ES-I3 (cell line): ENCODE results near the gene CREG2.

Experiments
- H3K36me3 ChIP-seq: 2 replicates; pipeline ENCODE4 v1.6.1; 2013; ENCODE audit warnings: mild to moderate bottlenecking, low read length, control low read depth, moderate library complexity; ENCODE audit not compliant: insufficient read depth
- H3K4me1 ChIP-seq: 2 replicates; pipeline ENCODE4 v1.6.1; 2013; ENCODE audit warnings: mild to moderate bottlenecking, control low read depth, low read length; ENCODE audit not compliant: insufficient read depth
- H3K9ac ChIP-seq: 2 replicates; pipeline ENCODE4 v1.6.1; 2013; ENCODE audit warnings: low read depth, mild to moderate bottlenecking, low read length, moderate library complexity
- H3K9me3 ChIP-seq: 2 replicates; pipeline ENCODE4 v1.6.1; 2013; ENCODE audit warnings: mild to moderate bottlenecking, low read length, moderate library complexity; ENCODE audit not compliant: control insufficient read depth, insufficient read depth

CREG2 gene

GRCh38 chr2:101400506-101401325 lies 13.4 kb upstream of the CREG2 start:
- no peak overlapping the region for H3K9ac ChIP-seq
- 0 out of 2 replicates have a peak, but pooled peaks cover 3% of the 10 kb centered on the region for H3K4me1 ChIP-seq
- H3K36me3 ChIP-seq, result no peaks in the 10 kb centered on the region
- no peaks in the 10 kb centered on the region for H3K9me3 ChIP-seq

- Histone ChIP-seq H3K9ac (no peak overlapping the region), H3K9me3 (no peaks in the 10 kb centered on the region), H3K36me3 (no peaks in the 10 kb centered on the region), H3K4me1 (0 out of 2 replicates have a peak, but pooled peaks cover 3% of the 10 kb centered on the region)
Observed at GRCh38 chr2:101400048-101400447, 12.7 kb upstream of the CREG2 start.

GRCh38 chr2:101399021-101399799 lies 11.9 kb upstream of the CREG2 start:
- Histone ChIP-seq H3K9ac (no peak overlapping the region), H3K9me3 (no peaks in the 10 kb centered on the region), H3K36me3 (no peaks in the 10 kb centered on the region), H3K4me1 (0 out of 2 replicates have a peak, but pooled peaks cover 3% of the 10 kb centered on the region)

GRCh38 chr2:101398116-101398821 lies 11.0 kb upstream of the CREG2 start:
- no peak overlapping the region for H3K9ac ChIP-seq
- H3K9me3 ChIP-seq, result no peaks in the 10 kb centered on the region
- no peaks in the 10 kb centered on the region for H3K36me3 ChIP-seq
- 0 out of 2 replicates have a peak, but pooled peaks cover 3% of the 10 kb centered on the region for H3K4me1 ChIP-seq

- H3K4me1 ChIP-seq, result 0 out of 2 replicates have a peak, but pooled peaks cover 3% of the 10 kb centered on the region
- H3K9ac ChIP-seq, result no peak overlapping the region
- H3K9me3 ChIP-seq, result no peaks in the 10 kb centered on the region
- H3K36me3 ChIP-seq, result no peaks in the 10 kb centered on the region
Observed at GRCh38 chr2:101396316-101396717, 9.0 kb upstream of the CREG2 start.

- 0 out of 2 replicates have a peak, but pooled peaks cover 3% of the 10 kb centered on the region for H3K4me1 ChIP-seq
- H3K9ac ChIP-seq, result no peak overlapping the region
- H3K36me3 ChIP-seq, result no peaks in the 10 kb centered on the region
- H3K9me3 ChIP-seq, result no peaks in the 10 kb centered on the region
Observed at GRCh38 chr2:101395545-101396315, 8.4 kb upstream of the CREG2 start.

- Histone ChIP-seq H3K4me1 (no peaks in the 10 kb centered on the region), H3K9me3 (no peaks in the 10 kb centered on the region)
Observed at GRCh38 chr2:101388232-101388631, 929 bp upstream of the CREG2 start.

GRCh38 chr2:101386599-101387150 lies 628 bp downstream of the CREG2 start:
- H3K9me3 ChIP-seq, result no peaks in the 10 kb centered on the region
- H3K4me1 ChIP-seq, result no peaks in the 10 kb centered on the region
- H3K9ac ChIP-seq, result peak overlapping the region; percentile 69; the same call in 1 of the 2 replicates
- no peaks in the 10 kb centered on the region for H3K36me3 ChIP-seq

More at GRCh38 chr2:101388232-101388631, 929 bp upstream of the CREG2 start:
- Histone ChIP-seq H3K9ac (no peak overlapping the region), H3K36me3 (no peaks in the 10 kb centered on the region)

- no peaks in the 10 kb centered on the region for H3K4me1 ChIP-seq
- H3K36me3 ChIP-seq, result no peaks in the 10 kb centered on the region
- H3K9me3 ChIP-seq, result no peaks in the 10 kb centered on the region
- no peak overlapping the region for H3K9ac ChIP-seq
Observed at GRCh38 chr2:101383016-101383541, 4.2 kb downstream of the CREG2 start.

GRCh38 chr2:101382442-101382841 lies 4.9 kb downstream of the CREG2 start:
- Histone ChIP-seq H3K36me3 (no peaks in the 10 kb centered on the region), H3K9me3 (no peaks in the 10 kb centered on the region), H3K9ac (no peak overlapping the region), H3K4me1 (no peaks in the 10 kb centered on the region)

- H3K36me3 ChIP-seq, result no peaks in the 10 kb centered on the region
- no peaks in the 10 kb centered on the region for H3K9me3 ChIP-seq
- no peak overlapping the region for H3K9ac ChIP-seq
- H3K4me1 ChIP-seq, result no peaks in the 10 kb centered on the region
Observed at GRCh38 chr2:101380376-101380775, 6.9 kb downstream of the CREG2 start.

- H3K36me3 ChIP-seq, result no peaks in the 10 kb centered on the region
Observed at GRCh38 chr2:101379091-101379490, 8.2 kb downstream of the CREG2 start.

GRCh38 chr2:101375653-101376052 lies 11.7 kb downstream of the CREG2 start:
- H3K4me1 ChIP-seq, result peaks cover 8% of the 10 kb centered on the region; the same call in 1 of the 2 replicates
- no peaks in the 10 kb centered on the region for H3K36me3 ChIP-seq

More at GRCh38 chr2:101379091-101379490, 8.2 kb downstream of the CREG2 start:
- Histone ChIP-seq H3K9ac (no peak overlapping the region), H3K4me1 (no peaks in the 10 kb centered on the region), H3K9me3 (no peaks in the 10 kb centered on the region)

More at GRCh38 chr2:101375653-101376052, 11.7 kb downstream of the CREG2 start:
- peaks cover 3% of the 10 kb centered on the region; the same call in 1 of the 2 replicates for H3K9me3 ChIP-seq
- H3K9ac ChIP-seq, result no peak overlapping the region
